GM18858 (cell line): ENCODE data around the gene ABHD5.

ENCODE experiments used
- ATAC-seq: cut with Tn5 transposase; IDR thresholded peaks from one replicate; pipeline ENCODE4 v1.9.1; 2021; ENCODE audit not compliant: unreplicated experiment

ABHD5 gene

DNA sequence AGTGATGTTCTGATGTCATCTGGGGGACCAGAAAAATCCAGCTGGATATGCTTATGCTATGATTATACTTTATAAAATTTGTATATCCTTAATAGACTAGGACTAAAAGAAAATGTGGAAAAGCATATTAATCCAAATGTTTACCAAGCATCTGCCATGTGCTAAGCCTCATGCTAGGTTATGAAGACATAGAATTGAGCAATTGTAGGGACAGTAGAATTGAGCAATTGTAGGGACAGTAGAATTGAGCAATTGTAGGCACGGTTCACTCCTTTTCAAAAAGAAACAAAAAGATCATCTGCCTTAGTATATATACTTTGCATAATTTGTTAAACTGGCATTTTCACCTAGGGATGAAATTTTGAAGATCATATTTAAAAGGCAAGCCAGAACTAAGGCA lies 18.3 kb downstream of the ABHD5 start:
- ATAC-seq, result no peak

DNA sequence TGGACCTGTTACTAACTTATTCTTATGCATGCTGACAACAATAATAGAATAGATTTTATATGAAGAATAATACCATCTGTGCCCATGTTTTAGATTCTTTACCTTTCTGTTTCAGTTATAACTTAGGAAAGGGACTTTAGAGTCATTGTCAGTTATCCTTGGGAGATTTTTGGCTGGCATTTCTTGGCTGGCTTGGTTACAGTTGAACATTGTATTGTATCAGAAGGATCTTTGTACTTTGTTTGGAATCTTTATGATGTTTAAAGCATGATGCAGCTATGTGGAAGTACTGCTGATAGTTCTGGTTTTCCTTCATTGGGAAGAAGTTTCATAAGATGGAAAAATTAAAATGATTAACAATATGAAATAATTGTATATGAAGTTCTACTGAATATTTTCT lies 19.9 kb downstream of the ABHD5 start:
- ATAC-seq, result no peak

DNA sequence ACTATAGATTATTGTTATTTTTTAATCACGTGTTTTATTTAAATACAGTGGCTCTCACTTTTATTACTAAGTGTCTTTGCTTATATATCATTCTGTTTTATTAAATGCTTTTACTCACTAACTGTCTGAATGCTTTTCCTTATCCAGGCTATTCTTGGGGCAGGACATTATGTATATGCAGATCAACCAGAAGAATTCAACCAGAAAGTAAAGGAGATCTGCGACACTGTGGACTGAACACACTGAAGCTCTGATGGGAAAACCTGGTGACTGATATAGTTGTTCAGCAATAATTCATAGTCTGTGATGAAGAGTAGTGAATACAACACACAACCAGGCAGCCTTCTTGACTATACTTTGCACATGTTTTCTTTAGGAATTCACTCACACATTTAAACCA lies 27.6 kb downstream of the ABHD5 start:
- no peak for ATAC-seq

DNA sequence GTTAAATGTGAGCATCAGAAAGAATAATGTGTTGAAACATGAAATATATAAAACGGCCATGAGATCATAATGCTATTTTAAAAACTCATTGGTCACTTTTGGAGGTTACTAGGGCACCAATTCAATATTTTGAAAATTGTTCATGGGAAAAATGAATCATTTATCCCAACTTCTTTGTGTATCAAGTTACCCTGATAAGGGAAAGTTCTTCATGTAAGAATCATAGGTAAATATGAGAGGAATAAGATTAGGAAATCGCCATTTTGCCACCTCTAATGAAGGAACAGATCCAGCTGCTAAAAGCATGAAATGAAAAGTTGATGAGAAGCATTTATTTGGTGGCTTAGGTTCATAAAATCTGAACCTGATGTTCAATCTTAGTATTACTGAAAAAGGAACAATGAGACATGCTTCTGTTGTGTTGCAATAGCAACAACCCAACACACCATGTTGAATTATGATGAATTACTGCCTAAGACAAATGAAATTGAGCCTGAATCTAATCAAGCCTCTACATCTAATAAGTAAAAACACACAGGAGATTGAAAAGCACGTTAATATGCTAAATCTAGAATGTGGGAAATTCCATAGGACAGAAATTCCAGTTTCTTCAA lies 32.5 kb downstream of the ABHD5 start:
- no peak for ATAC-seq

DNA sequence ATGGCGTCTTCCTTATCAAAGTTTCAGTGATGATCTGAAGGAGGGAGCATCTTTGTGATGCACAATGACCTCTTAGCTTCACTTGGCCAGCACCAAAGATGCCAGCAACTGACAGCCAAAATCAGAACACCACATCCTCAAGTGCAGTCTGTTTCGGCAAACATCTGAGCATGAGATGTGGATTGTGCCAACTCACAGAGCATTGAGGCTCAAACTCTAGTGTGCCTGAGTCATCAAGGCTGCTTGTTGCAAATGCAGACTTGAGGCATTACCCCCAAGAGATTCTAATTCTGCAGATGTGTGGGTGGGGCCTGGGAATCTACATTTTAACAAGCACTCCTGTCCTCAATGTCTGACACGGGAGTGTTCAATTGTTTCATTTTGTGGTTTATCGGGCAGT lies 35.8 kb downstream of the ABHD5 start:
- ATAC-seq, result no peak

DNA sequence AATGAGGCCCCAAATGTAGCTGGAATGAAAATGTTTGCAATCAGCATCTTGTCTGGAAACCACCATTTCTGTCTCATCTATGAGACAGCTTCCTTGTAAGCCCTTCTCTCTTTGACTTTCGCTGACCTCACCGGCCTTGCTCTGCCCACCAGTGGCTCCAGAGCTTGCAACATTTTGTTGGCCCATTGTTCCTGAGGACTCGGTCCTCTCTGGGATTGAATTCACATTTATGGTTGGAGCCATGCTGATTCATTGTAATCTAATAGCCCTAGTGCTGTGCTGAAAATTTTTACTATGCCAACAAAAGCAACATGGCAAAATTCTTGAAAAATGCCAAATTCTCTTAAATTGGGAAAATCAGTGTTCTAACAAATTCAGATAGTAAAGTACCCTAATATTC lies 37.2 kb downstream of the ABHD5 start:
- ATAC-seq, result no peak

DNA sequence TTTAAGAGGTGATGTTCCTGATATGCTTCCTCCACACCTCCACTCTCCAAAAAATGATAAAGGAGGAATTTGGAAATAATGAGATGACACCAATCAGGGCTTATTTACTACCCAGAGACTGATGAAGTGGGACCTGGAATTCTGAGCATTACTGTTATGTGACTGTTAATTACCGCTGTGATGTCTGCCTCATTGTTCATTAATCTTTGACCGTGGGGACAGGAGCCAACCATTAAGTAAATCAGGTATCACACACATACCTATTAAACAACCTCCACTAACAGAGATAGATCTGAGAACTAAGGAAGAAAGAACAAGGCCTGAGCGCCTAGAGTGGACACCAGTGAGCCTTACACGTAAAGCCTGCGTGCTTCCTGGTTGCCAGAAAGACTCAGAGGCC lies 37.7 kb downstream of the ABHD5 start:
- no peak for ATAC-seq

DNA sequence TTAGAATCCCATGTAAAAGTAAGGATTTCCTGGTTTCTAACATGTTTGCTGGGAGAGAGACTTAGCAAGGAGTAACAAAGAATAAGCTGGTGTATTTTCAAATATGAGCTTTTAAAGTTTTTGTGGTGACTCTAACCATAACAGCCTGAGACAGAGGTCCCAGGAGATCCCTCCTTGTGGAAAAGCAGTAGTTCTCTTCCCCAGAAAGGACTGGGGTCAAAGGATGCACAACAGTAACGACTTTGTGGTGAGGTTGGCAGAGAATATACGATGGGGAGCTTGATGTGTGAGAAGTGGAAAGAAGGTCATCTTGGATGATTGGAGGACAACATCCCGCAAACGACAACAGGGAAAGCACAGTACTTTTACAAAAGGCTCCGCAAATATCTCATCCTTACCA lies 38.2 kb downstream of the ABHD5 start:
- no peak for ATAC-seq

DNA sequence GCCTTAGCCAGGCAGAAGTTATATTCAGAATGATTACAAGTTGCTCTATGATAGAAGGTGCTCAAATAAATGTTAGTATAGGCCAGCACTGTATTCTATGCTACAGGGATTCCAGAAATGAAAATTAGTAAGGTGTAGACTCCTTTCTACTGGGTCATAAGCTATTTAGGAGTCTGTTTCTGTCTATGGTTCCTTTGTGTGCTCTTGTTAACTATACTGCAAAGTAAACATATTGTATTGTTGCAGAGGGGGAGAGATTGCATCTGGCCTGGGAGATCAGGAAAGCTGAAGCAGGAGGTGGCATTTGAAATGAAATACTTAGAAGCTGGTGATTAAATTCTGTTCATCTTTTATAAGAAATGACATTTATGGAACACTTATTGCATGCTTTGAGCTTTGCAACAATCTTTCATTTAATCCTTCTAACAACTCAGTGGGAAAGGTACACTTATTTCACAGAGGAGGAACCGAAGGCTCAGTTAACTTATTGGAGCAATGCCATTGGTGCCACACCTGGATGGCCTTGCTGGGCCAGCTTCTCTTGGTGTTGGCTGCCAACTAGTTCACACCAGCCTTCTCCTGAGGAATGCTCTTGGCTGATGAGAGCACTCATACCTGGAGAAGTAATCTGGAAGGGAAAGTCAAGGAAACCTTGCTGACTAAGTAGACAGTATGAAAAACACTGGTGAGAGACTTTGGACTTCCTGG lies 39.1 kb downstream of the ABHD5 start:
- no peak for ATAC-seq

DNA sequence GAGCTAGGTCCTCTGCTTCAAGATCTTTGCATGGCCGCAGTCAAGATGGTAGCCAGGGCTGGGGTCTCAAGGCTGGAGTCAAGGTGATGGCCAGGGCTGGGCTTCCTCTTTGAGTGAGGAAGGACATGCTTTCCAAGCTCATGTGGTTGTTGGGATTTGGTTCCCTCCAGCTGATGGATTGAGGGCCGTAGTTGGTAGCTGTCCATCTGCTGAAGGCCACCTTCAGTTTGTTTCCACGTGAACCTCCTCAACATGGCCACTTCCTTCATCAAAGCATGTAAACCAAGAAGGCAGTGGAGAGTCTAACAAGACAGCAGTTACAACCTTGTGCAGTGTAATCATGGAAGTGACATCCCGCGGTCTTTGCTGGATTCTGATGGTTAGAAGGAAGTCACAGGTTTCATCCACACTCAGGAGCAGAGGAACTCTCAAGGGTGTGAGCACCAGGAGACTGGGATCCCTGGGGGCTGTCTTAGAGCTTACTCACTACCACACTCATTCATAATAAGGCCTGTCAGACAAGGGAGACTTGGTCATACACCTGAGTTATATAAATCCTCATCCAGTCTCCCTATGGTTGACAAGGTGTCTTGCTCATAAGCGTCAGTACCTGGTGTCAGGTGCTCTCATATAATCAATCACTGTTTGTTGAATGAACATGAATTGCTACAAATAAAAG lies 42.1 kb downstream of the ABHD5 start:
- ATAC-seq, result no peak

DNA sequence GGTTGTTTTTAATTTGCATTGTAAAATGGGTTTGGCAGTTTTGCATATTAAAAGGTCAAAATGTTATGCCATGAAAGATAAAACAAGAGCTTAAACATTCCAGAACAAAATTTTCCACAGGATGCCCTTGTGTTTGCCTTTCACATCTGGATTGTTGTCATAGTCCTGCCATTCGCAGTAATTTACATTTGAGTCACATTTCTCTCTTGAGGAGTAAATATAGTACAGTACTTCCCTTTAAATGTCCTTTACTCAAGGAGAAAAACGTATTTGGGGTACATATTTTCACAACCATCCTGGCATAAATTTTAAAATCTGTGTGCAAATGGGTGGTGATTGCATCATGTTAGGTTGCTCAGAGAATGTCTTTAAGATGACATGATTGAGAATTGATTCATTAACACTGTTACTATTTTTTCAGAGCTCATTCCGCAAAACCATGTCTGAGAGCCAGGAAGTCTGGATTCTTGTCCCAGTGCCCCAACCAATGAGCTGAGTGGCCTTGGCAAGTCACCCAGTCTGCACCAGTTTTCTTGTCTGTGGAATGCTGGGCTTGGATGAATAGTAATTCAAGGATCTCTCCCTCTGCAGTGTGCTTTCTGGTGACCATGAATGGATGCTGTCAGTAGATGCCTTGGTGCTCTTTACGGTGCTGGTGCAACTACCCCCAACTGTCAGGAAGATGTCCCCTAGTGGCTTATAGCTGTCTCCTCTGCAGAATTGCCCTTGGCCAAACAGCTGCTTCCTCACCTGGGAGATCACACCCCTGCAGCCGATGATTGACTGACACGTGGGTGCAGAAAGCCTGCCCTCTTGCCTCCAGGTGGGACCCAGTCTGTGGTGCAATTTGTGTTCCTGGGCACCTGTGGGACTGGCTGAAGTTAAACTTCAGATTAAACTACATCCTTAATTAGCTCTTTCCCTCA lies 43.0 kb downstream of the ABHD5 start:
- ATAC-seq, result no peak

DNA sequence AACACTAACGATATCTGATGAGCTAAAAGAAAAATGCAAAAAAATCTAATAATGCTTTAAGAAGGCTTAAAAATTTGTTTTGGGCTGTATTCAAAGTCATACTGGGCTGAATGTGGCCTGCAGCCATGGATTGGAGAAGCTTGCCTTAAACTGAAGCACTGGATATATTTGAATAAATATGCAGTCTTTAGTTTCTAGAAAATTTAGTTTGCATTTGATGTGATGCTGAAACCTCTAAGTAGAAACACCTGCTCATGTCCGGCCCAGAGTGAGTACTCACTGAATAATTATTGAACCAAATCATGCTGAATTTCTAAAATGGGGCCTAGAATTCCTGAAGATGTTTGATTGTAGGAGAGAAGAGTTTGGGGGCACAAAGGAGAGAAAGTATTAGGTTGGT lies 43.9 kb downstream of the ABHD5 start:
- ATAC-seq, result no peak

DNA sequence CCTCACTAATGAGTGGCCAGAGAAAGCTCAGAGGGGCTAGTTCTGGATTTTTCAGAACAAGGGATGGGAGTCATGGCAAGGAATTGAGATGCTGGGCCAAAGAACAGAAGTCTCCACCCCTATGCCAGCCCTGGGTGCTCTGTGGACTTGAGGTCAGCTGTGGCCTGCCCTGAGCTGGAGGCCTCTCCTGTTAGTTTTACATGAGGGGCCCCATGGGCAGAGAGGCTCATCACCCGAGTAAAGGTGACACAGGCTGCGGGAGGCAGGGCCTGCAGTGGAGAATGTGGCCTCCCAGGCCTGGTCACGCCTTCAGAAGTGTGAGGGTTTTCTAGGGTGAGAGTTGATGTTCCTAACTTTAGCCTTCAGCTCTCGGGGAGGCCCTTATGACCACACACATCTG lies 44.9 kb downstream of the ABHD5 start:
- ATAC-seq, result no peak

DNA sequence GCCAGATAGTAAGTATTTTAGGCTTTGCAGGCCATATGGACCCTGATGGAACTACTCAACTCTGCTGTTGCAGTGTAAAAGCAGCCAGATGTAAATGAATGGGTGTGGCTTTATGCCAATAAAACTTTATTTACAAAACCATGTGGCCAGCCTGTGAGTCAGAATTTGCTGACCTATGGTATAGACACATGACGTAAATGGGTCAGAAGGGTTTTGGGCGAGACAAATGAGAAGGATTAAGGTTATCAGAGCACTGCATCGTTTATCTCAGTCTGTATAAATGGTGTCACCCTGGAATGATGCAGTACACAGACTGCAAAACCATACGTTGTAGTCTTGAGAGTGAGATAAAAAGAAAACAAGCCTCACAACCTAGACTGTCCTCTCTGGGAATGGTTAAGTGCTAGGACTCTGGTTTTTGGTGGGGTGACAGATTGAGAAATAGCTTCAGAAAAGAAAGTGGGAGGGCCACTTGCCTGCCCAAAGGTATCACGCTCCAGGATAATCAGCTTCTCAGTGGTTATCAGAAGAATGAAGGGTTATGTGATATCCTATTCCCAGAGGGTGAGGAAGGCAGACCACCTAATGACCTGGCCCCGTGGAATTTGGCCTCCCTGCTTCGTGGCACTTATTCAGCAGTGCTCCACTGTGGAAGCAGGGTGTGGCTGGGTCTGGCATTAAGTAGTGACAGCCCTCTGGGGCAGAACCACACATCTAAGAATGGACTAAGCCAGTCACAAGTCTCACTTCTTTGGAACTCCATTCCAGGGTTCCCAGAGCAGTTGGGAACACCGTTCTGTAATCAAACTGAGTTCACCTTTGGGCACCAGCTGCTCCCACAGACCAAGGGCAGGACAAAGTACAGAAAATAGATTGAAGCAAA lies 46.1 kb downstream of the ABHD5 start:
- ATAC-seq, result no peak

DNA sequence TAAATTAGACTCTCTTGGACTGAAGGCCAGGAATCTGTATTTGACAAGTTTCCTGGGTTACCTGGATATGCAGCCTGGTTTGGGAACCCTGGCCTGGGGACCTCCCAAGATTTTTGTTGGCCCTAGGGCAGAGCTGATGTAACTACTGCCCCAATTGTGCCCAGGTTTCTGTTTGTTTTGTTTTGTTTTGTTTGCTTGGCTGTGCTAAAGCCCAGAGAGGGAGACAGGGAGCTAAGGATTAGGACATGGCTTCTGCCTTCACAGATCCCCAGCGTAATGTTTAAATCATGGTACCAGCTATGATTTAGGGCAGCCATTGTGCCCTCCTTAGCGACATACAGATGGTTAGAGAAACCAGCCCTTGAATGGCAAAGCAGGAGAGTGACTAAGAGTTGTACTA lies 47.6 kb downstream of the ABHD5 start:
- ATAC-seq, result no peak

DNA sequence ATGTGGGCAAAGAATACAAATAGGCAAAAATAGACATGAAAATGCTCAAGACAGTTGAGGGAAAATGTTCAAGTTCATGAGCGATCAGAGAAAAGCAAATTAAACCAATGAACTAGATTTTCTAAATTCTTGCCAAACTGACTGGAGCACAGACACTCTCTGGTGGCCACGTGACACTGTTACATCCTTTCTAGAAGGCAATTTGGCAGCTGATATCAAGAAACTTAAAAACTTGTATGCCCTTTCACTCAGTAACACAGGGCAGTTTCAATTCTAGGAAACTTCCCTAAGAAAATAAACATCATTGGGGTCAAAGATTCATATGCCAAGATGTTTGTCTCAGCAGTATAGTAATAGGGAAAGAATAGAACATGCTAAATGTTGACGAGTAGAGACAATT lies 52.2 kb downstream of the ABHD5 start:
- no peak for ATAC-seq

DNA sequence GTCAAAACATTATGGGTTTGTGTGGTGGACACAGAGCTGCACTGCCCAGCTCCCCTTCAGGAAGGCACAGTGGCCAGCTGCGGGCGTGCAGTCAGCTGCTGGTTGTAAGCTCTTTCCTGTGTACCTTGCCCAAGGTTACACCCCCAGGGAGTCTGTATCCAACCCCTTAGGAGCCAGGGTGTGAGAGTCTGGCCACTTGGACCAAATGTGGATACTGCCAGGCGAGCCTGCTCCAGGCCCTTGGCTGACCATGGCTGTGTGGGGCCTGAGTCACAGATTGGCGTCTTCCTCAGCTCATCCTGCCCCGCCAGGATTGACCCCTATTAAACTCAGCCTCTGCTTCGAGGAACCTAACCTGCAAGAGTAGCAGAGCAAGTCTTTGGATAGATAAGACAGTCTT lies 56.9 kb downstream of the ABHD5 start:
- no peak for ATAC-seq

DNA sequence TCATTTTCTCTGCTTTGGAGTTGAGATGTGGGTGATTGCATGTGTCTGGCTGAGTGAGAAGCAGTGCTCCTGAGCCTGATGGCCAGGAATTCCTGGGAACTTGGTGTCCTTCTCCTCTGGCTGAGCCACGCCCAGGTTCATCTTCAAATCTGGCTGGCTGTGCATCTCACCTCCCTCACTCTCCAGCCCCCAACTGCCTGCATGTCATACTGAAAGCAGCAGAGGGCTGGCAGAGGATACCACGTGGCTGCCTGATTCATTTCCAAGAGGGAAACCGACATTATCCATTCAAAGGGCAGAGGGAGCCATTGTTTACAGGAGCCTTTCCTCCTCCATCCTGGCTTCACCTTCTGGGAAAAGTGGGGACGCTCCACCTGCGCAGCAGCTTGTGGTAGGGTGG lies 57.4 kb downstream of the ABHD5 start:
- ATAC-seq, result no peak

DNA sequence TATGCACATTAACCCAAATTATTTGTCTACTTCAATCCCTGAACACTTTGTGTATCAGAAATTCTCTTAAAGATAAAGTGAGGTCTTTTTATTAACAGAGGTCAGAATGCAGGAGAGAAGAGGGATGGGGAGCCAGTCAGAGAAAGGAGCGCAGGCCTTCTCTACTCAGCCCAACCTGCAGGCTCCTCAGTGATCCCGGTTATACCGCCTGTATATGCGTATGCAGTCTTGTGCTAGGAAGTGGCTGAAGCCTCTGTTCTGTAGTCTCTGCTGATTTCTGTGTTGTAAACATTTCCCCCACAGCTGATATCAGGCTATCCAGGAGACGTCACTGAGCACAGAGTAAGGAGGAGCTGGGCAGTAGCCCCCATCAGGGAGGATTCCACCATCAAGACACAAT lies 57.9 kb downstream of the ABHD5 start:
- no peak for ATAC-seq

DNA sequence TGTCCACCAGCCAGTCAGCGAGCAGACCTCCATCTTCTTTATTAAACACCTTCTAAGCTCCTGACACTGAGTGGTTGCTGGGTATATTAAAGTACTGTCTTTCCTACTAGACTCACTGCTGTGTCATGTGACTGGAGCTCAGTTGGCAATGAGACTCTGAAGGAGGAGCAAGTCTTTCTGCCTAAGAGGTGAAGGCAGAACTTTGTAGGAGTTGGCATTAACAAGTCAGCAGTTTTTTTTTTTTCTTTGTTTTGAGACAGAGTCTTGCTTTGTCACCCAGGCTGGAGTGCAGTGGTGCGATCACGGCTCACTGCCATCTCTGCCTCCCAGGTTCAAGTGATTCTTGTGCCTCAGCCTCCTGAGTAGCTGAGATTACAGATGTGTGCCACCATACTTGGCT lies 62.2 kb downstream of the ABHD5 start:
- ATAC-seq, result no peak
